ENCODE measurements around the gene C5AR1.
"Not testable (repeated sequence)": the region's sequence is repeated elsewhere in the genome, so short reads cannot be mapped to it uniquely, and the experiment has no call there.

C5AR1 gene

DNA sequence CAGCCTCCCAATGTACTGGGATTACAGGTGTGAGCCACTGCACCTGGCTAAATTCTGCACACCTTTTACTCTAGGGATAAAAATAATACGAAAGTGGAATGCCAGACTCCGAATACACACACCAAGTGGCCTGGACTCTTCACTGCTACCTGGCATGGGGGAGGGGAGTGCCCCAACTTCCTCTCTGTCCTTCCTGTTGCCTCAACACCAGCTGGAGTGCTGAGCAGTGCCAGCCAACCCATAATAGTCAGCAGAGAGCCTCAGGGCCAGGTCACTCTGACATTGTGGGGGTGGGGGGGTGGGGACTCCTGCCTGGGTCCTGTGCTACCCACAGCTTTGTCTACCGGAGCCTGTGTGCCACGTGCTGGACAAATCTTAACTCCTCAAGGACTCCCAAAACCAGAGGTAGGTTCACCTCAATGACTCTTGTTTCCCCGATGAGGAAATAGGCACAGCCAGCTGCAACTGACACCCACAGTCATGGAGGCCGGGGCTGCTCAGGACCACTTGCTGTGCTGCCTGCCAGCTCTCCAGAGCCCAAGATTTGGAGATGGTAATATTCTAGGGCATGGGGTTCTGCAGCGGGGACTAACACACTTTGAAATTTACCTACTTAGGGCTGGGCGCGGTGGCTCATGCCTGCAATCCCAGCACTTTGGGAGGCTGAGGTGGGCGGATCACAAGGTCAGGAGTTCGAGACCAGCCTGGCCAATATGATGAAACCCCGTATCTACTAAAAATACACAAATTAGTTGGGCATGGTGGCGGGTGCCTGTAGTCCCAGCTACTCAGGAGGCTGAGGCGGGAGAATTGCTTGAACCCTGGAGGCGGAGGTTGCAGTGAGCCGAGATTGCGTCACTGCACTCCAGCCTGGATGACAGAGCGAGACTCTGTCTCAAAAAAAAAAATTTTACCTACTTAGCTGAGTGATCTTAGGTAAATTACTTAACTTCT lies 27.4 kb downstream of the C5AR1 start:
- H3K4me1 ChIP-seq (ENCODE audit: control insufficient read depth, insufficient read depth, low read length); H3K27ac ChIP-seq (ENCODE audit: extremely low read depth, low read depth, low read length); H3K36me3 ChIP-seq (ENCODE audit: control insufficient read depth in 2 of 2, insufficient read depth in 1 of 2, low read length in 2 of 2); H3K9me3 ChIP-seq (ENCODE audit: control insufficient read depth, insufficient read depth, low read depth, low read length); H3K4me3 ChIP-seq (ENCODE audit: low read depth, low read length): not testable (repeated sequence)
- TF ChIP-seq ZFHX2 (tag by site-specific recombination; conservative IDR thresholded peaks at IDR 0.05) (peak; percentile 62), SP7 (tag by site-specific recombination; IDR thresholded peaks at IDR 0.05) (0 out of 2 replicates have a peak, but pooled peaks have one; percentile 12)
- ChIA-PET CTCF (interaction anchor here (0.6 to 2.0 kb wide), 4 partner anchors 12 to 370 kb away, joined by 3 to 16 read pairs (median 3); partner anchors contain the start of gene DHX34), POLR2A (interaction anchor here (0.5 to 1.3 kb wide), 3 partner anchors 10 to 12 kb away, joined by 4 to 8 read pairs (median 4); partner anchors contain the start of gene DHX34)

DNA sequence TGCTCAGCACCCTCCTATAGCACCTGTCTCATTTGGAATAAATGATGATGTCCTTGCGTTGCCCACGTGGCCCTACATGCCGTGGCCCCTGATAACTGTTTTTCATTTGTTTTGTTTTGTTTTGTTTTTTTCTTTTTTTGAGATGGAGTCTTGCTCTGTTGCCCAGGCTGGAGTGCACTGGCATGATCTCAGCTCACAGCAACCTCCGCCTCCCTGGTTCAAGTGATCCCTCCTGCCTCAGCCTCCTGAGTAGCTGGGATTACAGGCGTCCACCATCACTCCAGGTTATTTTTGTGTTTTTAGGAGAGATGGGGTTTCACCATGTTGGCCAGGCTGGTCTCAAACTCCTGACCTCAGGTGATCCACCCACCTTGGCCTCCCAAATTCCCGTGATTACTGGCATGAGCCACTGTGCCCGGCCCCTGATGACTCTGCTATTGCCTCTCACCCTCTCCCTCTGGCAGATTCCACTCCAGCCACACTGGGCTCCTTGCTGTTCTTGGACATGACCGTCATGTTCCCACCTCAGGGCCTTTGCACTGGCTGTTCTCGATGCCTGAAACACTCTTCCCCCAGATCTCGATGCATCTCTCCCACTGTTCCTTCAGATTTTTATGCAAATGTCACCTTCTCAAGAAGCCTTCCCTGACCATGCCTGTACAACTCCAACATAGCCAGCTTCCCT lies 29.7 kb downstream of the C5AR1 start:
- no peak for TF ChIP-seq PATZ1 (tag by site-specific recombination; IDR thresholded peaks at IDR 0.05)
- no peak for TF ChIP-seq KLF1 (tag by site-specific recombination; IDR thresholded peaks at IDR 0.05)
- TF ChIP-seq ZNF10 (tag by site-specific recombination; IDR thresholded peaks at IDR 0.05) = 0 out of 2 replicates have a peak, but pooled peaks have one; percentile 10
- TF ChIP-seq ZNF280D (tag by site-specific recombination; IDR thresholded peaks at IDR 0.05) = 0 out of 2 replicates have a peak, but pooled peaks have one; percentile 29
- TF ChIP-seq ZBTB11 (tag by site-specific recombination; conservative IDR thresholded peaks at IDR 0.05; ENCODE audit: low read depth) = no peak
- TF ChIP-seq ZNF623 (tag by site-specific recombination; IDR thresholded peaks at IDR 0.05) = peak; percentile 97
- no peak for TF ChIP-seq ZNF513 (tag by site-specific recombination; IDR thresholded peaks at IDR 0.05)
- TF ChIP-seq OVOL3 (tag by site-specific recombination; IDR thresholded peaks at IDR 0.05) = no peak
- no peak for TF ChIP-seq ZNF184 (tag by site-specific recombination; IDR thresholded peaks at IDR 0.05)
- TF ChIP-seq ZNF121 (tag by site-specific recombination; IDR thresholded peaks at IDR 0.05) = peak; percentile 71
- no peak for TF ChIP-seq KLF8 (tag by site-specific recombination; IDR thresholded peaks at IDR 0.05)
- TF ChIP-seq ZNF175 (tag by site-specific recombination; IDR thresholded peaks at IDR 0.05) = no peak
- peak; percentile 19; the same call in 1 of the 2 replicates for TF ChIP-seq ZNF664 (tag by site-specific recombination; IDR thresholded peaks at IDR 0.05)
- TF ChIP-seq ZNF18 (tag by site-specific recombination; IDR thresholded peaks at IDR 0.05) = no peak
- no peak for TF ChIP-seq ZNF416 (tag by site-specific recombination; IDR thresholded peaks at IDR 0.05)
- Histone ChIP-seq H3K9me3 (ENCODE audit: control insufficient read depth, insufficient read depth, low read depth, low read length) (no peaks in the 10 kb centered on the region), H3K36me3 (ENCODE audit: control insufficient read depth in 2 of 2, insufficient read depth in 1 of 2, low read length in 2 of 2) (no peaks in the 10 kb centered on the region), H3K4me3 (ENCODE audit: low read depth, low read length) (no peak overlapping the region), H3K27ac (ENCODE audit: extremely low read depth, low read depth, low read length) (no peak overlapping the region), H3K4me1 (ENCODE audit: control insufficient read depth, insufficient read depth, low read length) (no peaks in the 10 kb centered on the region)
- CTCF ChIA-PET = interaction anchor here (2.8 kb wide), 1 partner anchor 9 kb away, joined by 20 read pairs; the partner anchor contains the start of gene DHX34
- POLR2A ChIA-PET = interaction anchor here (0.7 kb wide), 1 partner anchor 10 kb away, joined by 3 read pairs; the partner anchor contains the start of gene DHX34
